Measurements from ENCODE around the gene NAALADL2.

- no peak for TF ChIP-seq POLR2AphosphoS5 (IDR thresholded peaks at IDR 0.05; ENCODE audit: borderline replicate concordance, low read depth, low read length)
- TF ChIP-seq EZH2 (IDR thresholded peaks at IDR 0.05): no peak
- no peak for TF ChIP-seq FOXP2 (optimal IDR thresholded peaks at IDR 0.05; ENCODE audit: control extremely low read depth, extremely low read length, insufficient read depth)
Observed at GRCh38 chr3:175728566-175728965, 869.4 kb downstream of the NAALADL2 start.
